ENCODE data around the gene HSP90AA1. TPM values are rescaled to one million over a fixed set of nuclear protein-coding genes. Genes with fewer than 3 reads are reported as not detected.

Gene HSP90AA1
- total RNA-seq, 2 donors from 2014 or later, result 197 to 251 TPM

- no peak overlapping the region for H3K4me3 ChIP-seq
- no peak overlapping the region for H3K27ac ChIP-seq
- TF ChIP-seq POLR2A (IDR thresholded peaks at IDR 0.05) (no peak), CTCF (IDR thresholded peaks at IDR 0.05) (no peak)
- no peaks in the 10 kb centered on the region for H3K9me3 ChIP-seq
- 89 to 92% methylated on average over 22 to 33 of the region's 33 CpGs for WGBS, 2 donors
- H3K36me3 ChIP-seq (replicated peaks in 1 of 2; ENCODE audit: insufficient read depth in 1 of 2, low read depth in 2 of 2), result peaks cover 30 to 50% of the 10 kb centered on the region in 2 donors
- ATAC-seq, result no peak
- H3K27me3 ChIP-seq, result no peaks in the 10 kb centered on the region
- peaks cover 11% of the 10 kb centered on the region for H3K4me1 ChIP-seq
- intact Hi-C loops (cut with DNase I), result no loop called here
- no peak for DNase-seq
Observed at GRCh38 chr14:102047808-102048540, 38.9 kb downstream of the HSP90AA1 start.

- Histone ChIP-seq H3K4me1 (peaks cover 11% of the 10 kb centered on the region), H3K9me3 (no peaks in the 10 kb centered on the region), H3K4me3 (no peak overlapping the region), H3K36me3 (replicated peaks in 1 of 2; ENCODE audit: insufficient read depth in 1 of 2, low read depth in 2 of 2) (peaks cover 43 to 62% of the 10 kb centered on the region in 2 donors), H3K27ac (peak overlapping the region in 3 of 4 donors; percentile 26 to 63 (median 35)), H3K27me3 (no peaks in the 10 kb centered on the region)
- intact Hi-C loops (cut with DNase I), result no loop called here
- ATAC-seq (peak; percentile 99), DNase-seq (peak; percentile 92 to 96 (median 94))
- TF ChIP-seq CTCF (IDR thresholded peaks at IDR 0.05) (peak; percentile 56 to 94 (median 90)), POLR2A (IDR thresholded peaks at IDR 0.05) (no peak)
- WGBS, 2 donors, result 33 to 40% methylated on average over 22 to 23 of the region's 23 CpGs
Observed at GRCh38 chr14:102046337-102047278, 40.2 kb downstream of the HSP90AA1 start.

- Histone ChIP-seq H3K4me3 (no peak overlapping the region), H3K4me1 (peaks cover 11% of the 10 kb centered on the region), H3K9me3 (no peaks in the 10 kb centered on the region), H3K36me3 (replicated peaks in 1 of 2; ENCODE audit: insufficient read depth in 1 of 2, low read depth in 2 of 2) (peaks cover 54 to 67% of the 10 kb centered on the region in 2 donors), H3K27me3 (no peaks in the 10 kb centered on the region), H3K27ac (no peak overlapping the region)
- 79 to 100% methylated on average over 1 to 13 of the region's 13 CpGs for WGBS, 2 donors
- TF ChIP-seq POLR2A (IDR thresholded peaks at IDR 0.05) (no peak), CTCF (IDR thresholded peaks at IDR 0.05) (no peak)
- DNase-seq, result no peak
- intact Hi-C loops (cut with DNase I), result no loop called here
- ATAC-seq, result no peak
Observed at GRCh38 chr14:102044566-102044965, 42.3 kb downstream of the HSP90AA1 start.

GRCh38 chr14:102043251-102044025, 43.4 kb downstream of the HSP90AA1 start:
- intact Hi-C loops (cut with DNase I), result no loop called here
- H3K27me3 ChIP-seq, result no peaks in the 10 kb centered on the region
- 86 to 90% methylated on average over 22 of the region's 22 CpGs for WGBS, 2 donors
- no peak for DNase-seq
- no peak overlapping the region for H3K27ac ChIP-seq
- H3K4me1 ChIP-seq, result peaks cover 11% of the 10 kb centered on the region
- no peaks in the 10 kb centered on the region for H3K9me3 ChIP-seq
- ATAC-seq, result no peak
- TF ChIP-seq CTCF (IDR thresholded peaks at IDR 0.05), result no peak
- no peak for TF ChIP-seq POLR2A (IDR thresholded peaks at IDR 0.05)
- H3K4me3 ChIP-seq, result no peak overlapping the region
- peaks cover 45 to 66% of the 10 kb centered on the region in 2 donors for H3K36me3 ChIP-seq (replicated peaks in 1 of 2; ENCODE audit: insufficient read depth in 1 of 2, low read depth in 2 of 2)

All from body of pancreas (tissue), 4 donors.